A549 (cell line): Measurements from ENCODE around the gene STAU1. TPM values are rescaled to one million over a fixed set of nuclear protein-coding genes. Genes with fewer than 3 reads are reported as not detected.

Source experiments
- ATAC-seq, 2 experiments: fragments of 200-7000 bp in 1 of 2; fragments of >200 bp in 1 of 2; cut with Nextera tagmentation in 1 of 2; cut with Tn5 transposase in 1 of 2; 3 replicates each; pipeline versions ENCODE4 v1.8.0 to v1.9.1; 2018 to 2020; ENCODE audit warnings: mild to moderate bottlenecking in 1 of 2, moderate library complexity in 1 of 2
- CTCF ChIA-PET: fragments of 300-600 bp; sonication (Branson Sonifier 250); formaldehyde crosslinking; extraction: SDS; loops from one replicate; lab custom pipeline; 2021; ENCODE audit warnings: antibody characterized with exemption, inconsistent platforms; lab: Yijun Ruan, JAX
- POLR2A ChIA-PET: fragments of 350-600 bp; formaldehyde crosslinking; extraction: SDS; loops from one replicate; lab custom pipeline; 2021; ENCODE audit warnings: antibody characterized with exemption, inconsistent platforms; lab: Yijun Ruan, JAX
- DNase-seq, 2 experiments: peaks; one replicate each; pipeline versions ENCODE4 v3.0.0 to v3.0.0-alpha.2; 2011 to 2016; ENCODE audit warnings: low read depth in 1 of 2, low spot score in 1 of 2
- FAIRE-seq: peaks from 2 replicates; lab custom pipeline; 2011; peaks lifted over from hg19 to GRCh38; lab: Jason Lieb, UNC
- H3K27ac ChIP-seq, 2 experiments: fragments of >200 bp; sonication (Bioruptor Twin); formaldehyde crosslinking; 3 replicates each; pipeline ENCODE4 v1.5.1; 2016 to 2017
- H3K4me1 ChIP-seq: fragments of >200 bp; sonication (Bioruptor Twin); formaldehyde crosslinking; 3 replicates; pipeline ENCODE4 v1.6.1; 2016
- H3K4me2 ChIP-seq: fragments of >200 bp; sonication (Bioruptor Twin); formaldehyde crosslinking; 3 replicates; pipeline ENCODE4 v1.6.1; 2016
- H3K4me3 ChIP-seq: fragments of >200 bp; sonication (Bioruptor Twin); formaldehyde crosslinking; 3 replicates; pipeline ENCODE4 v1.5.1; 2016
- H3K9me3 ChIP-seq: fragments of >200 bp; sonication (Bioruptor Twin); formaldehyde crosslinking; 3 replicates; pipeline ENCODE4 v1.6.1; 2016
- CBX8 ChIP-seq: fragments of 200-600 bp; sonication (generic); IDR thresholded peaks from 2 replicates; pipeline ENCODE4 v1.6.1; 2016
- CHD2 ChIP-seq: fragments of 150-350 bp; IDR thresholded peaks from 2 replicates; pipeline ENCODE4 v1.6.1; 2014; ENCODE audit warnings: low read length; ENCODE audit not compliant: partially characterized antibody
- E2F6 ChIP-seq: IDR thresholded peaks from 2 replicates; pipeline ENCODE4 v1.6.1; 2012; ENCODE audit warnings: low read depth, borderline replicate concordance
- EHF ChIP-seq: fragments of 250-450 bp; sonication (Bioruptor Pico); IDR thresholded peaks from 2 replicates; pipeline ENCODE4 v1.5.0; 2020; ENCODE audit warnings: mild to moderate bottlenecking
- EP300 ChIP-seq, 2 experiments: fragments of >200 bp; sonication (Bioruptor Twin); formaldehyde crosslinking; IDR thresholded peaks; 2 replicates in 1 of 2; 3 replicates in 1 of 2; pipeline ENCODE4 v1.6.1; 2016 to 2017
- FOSB ChIP-seq: fragments of 250-450 bp; sonication (Bioruptor Pico); IDR thresholded peaks from 2 replicates; pipeline ENCODE4 v1.5.0; 2020; ENCODE audit warnings: mild to moderate bottlenecking, moderate library complexity
- FOSL2 ChIP-seq, 2 experiments: fragments of 450-650 bp in 1 of 2; fragments of >200 bp in 1 of 2; sonication (Bioruptor Twin) in 1 of 2; formaldehyde crosslinking; IDR thresholded peaks; 2 replicates each; pipeline versions ENCODE4 v1.5.0 to v1.6.1; 2016 to 2020; ENCODE audit warnings: mild to moderate bottlenecking in 1 of 2, moderate library complexity in 1 of 2
- FOXS1 ChIP-seq: fragments of 250-450 bp; sonication (Bioruptor Pico); IDR thresholded peaks from 2 replicates; pipeline ENCODE4 v1.5.0; 2020; ENCODE audit warnings: mild to moderate bottlenecking, moderate library complexity
- HEYL ChIP-seq: fragments of 250-450 bp; sonication (Bioruptor Pico); IDR thresholded peaks from 2 replicates; pipeline ENCODE4 v1.8.0; 2021; ENCODE audit warnings: mild to moderate bottlenecking, moderate library complexity
- HOXB13 ChIP-seq: fragments of 250-450 bp; sonication (Bioruptor Pico); IDR thresholded peaks from 2 replicates; pipeline ENCODE4 v1.5.0; 2020; ENCODE audit warnings: low read depth, mild to moderate bottlenecking, moderate library complexity
- HOXB5 ChIP-seq: fragments of 250-450 bp; sonication (Bioruptor Pico); IDR thresholded peaks from 2 replicates; pipeline ENCODE4 v1.5.0; 2020; ENCODE audit warnings: mild to moderate bottlenecking, moderate library complexity
- KDM5A ChIP-seq: fragments of 200-600 bp; sonication (generic); IDR thresholded peaks from 2 replicates; pipeline ENCODE4 v1.6.1; 2016; ENCODE audit warnings: antibody characterized with exemption, mild to moderate bottlenecking
- MAFK ChIP-seq: fragments of 450-650 bp; IDR thresholded peaks from 2 replicates; pipeline ENCODE4 v1.6.1; 2014; ENCODE audit not compliant: partially characterized antibody
- MAZ ChIP-seq: fragments of 150-350 bp; IDR thresholded peaks from 2 replicates; pipeline ENCODE4 v1.6.1; 2014; ENCODE audit warnings: antibody characterized with exemption, low read depth, low read length, borderline replicate concordance
- MYC ChIP-seq: IDR thresholded peaks from 2 replicates; pipeline ENCODE4 v1.6.1; 2012; ENCODE audit warnings: mild to moderate bottlenecking, inconsistent platforms, low read length, improper control_type of control experiment, borderline replicate concordance
- NFE2L2 ChIP-seq: fragments of 150-350 bp; conservative IDR thresholded peaks from 2 replicates; pipeline ENCODE4 v1.6.1; 2014; ENCODE audit warnings: low read length
- NR3C1 ChIP-seq: fragments of >200 bp; sonication (Bioruptor Twin); formaldehyde crosslinking; IDR thresholded peaks from 3 replicates; pipeline ENCODE4 v1.6.1; 2017
- RAD21 ChIP-seq, 2 experiments: fragments of >200 bp in 1 of 2; sonication (Bioruptor Twin) in 1 of 2; formaldehyde crosslinking in 1 of 2; IDR thresholded peaks in 1 of 2; conservative IDR thresholded peaks in 1 of 2; 2 replicates in 1 of 2; 3 replicates in 1 of 2; pipeline ENCODE4 v1.6.1; 2012 to 2018; ENCODE audit warnings: inconsistent platforms in 1 of 2
- RARB ChIP-seq: fragments of 250-450 bp; sonication (Bioruptor Pico); IDR thresholded peaks from 2 replicates; pipeline ENCODE4 v1.8.0; 2021; ENCODE audit warnings: mild to moderate bottlenecking, moderate library complexity
- RNF2 ChIP-seq: fragments of 200-600 bp; sonication (generic); IDR thresholded peaks from 2 replicates; pipeline ENCODE4 v1.6.1; 2016; ENCODE audit warnings: low read depth, mild to moderate bottlenecking, antibody characterized with exemption, moderate library complexity, borderline replicate concordance
- SMC3 ChIP-seq: fragments of >200 bp; sonication (Bioruptor Twin); formaldehyde crosslinking; IDR thresholded peaks from 3 replicates; pipeline ENCODE4 v1.6.1; 2018; ENCODE audit warnings: inconsistent platforms
- SREBF2 ChIP-seq: fragments of 450-650 bp; IDR thresholded peaks from 2 replicates; pipeline ENCODE4 v1.6.1; 2014; ENCODE audit warnings: mild to moderate bottlenecking, moderate library complexity
- WGBS: methylation state at CpG from one replicate; pipeline ENCODE4 v1.1.6; 2017; ENCODE audit errors: missing lambda C conversion rate; 5-methylcytosine and 5-hydroxymethylcytosine counted together
- polyA plus RNA-seq, 4 experiments: library from polyadenylated mRNA; depleted of rRNA in 3 of 4; stranded (reverse); fragments of >200 nt; fragmentation: RNase III in 1 of 4; extraction: RNeasy Plus Mini Kit Qiagen cat#74134 plus additional on column Dnase treatment in 1 of 4; gene quantifications; 2 replicates in 3 of 4; 3 replicates in 1 of 4; pipeline ENCODE4 v1.2.3, GENCODE V29; 2011 to 2017
- TF ChIP-seq, protein P1 (sequence below): fragments of >200 bp; sonication (Bioruptor Twin); formaldehyde crosslinking; IDR thresholded peaks from 3 replicates; pipeline ENCODE4 v1.5.1; 2016

The STAU1 gene
- polyA plus RNA-seq, 2 of the 4 experiments (the other 2 are of a cell fraction), result 64.0 to 74.7 TPM

GRCh38 chr20:49132995-49133478, 55.1 kb downstream of the STAU1 start:
- Histone ChIP-seq H3K27ac (no peak overlapping the region), H3K4me1 (no peaks in the 10 kb centered on the region)
- TF ChIP-seq FOXS1 (CRISPR knock-in tag), result no peak
- TF ChIP-seq MAFK, result peak; percentile 46
- TF ChIP-seq KDM5A, result no peak
- TF ChIP-seq RAD21 (conservative IDR thresholded peaks at IDR 0.05 in 1 of 2, IDR thresholded peaks at IDR 0.05 in 1 of 2), result peak; percentile 73 to 74
- no peak for TF ChIP-seq SREBF2
- TF ChIP-seq HEYL (CRISPR knock-in tag), result no peak
- TF ChIP-seq, protein P1, sequence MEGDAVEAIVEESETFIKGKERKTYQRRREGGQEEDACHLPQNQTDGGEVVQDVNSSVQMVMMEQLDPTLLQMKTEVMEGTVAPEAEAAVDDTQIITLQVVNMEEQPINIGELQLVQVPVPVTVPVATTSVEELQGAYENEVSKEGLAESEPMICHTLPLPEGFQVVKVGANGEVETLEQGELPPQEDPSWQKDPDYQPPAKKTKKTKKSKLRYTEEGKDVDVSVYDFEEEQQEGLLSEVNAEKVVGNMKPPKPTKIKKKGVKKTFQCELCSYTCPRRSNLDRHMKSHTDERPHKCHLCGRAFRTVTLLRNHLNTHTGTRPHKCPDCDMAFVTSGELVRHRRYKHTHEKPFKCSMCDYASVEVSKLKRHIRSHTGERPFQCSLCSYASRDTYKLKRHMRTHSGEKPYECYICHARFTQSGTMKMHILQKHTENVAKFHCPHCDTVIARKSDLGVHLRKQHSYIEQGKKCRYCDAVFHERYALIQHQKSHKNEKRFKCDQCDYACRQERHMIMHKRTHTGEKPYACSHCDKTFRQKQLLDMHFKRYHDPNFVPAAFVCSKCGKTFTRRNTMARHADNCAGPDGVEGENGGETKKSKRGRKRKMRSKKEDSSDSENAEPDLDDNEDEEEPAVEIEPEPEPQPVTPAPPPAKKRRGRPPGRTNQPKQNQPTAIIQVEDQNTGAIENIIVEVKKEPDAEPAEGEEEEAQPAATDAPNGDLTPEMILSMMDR, result peak; percentile 81
- TF ChIP-seq NR3C1, result no peak
- no peak for TF ChIP-seq HOXB5 (CRISPR knock-in tag)
- peak; percentile 61; the same call in 2 of the 3 replicates for TF ChIP-seq SMC3
- TF ChIP-seq EP300 (IDR thresholded peaks at IDR 0.05), result no peak
- TF ChIP-seq, all 56 proteins: peak for 4
- Histone ChIP-seq H3K4me2 (no peak overlapping the region), H3K9me3 (no peaks in the 10 kb centered on the region), H3K4me3 (no peak overlapping the region)
- WGBS, result 49% methylated on average over 5 of the region's 5 CpGs
- DNase-seq (peak; percentile 57 to 73), FAIRE-seq (no peak), ATAC-seq (peak; percentile 75 to 89)
- ChIA-PET CTCF (interaction anchor here (0.6 to 8.5 kb wide), 48 partner anchors 9 to 392 kb away, joined by 3 to 140 read pairs (median 5); partner anchors contain the start of gene DDX27), POLR2A (interaction anchor here (1.2 to 2.4 kb wide), 2 partner anchors 84 to 86 kb away, joined by 3 to 12 read pairs; partner anchors contain the start of gene DDX27)

- POLR2A ChIA-PET, result no interaction called here
- H3K9me3 ChIP-seq, result no peaks in the 10 kb centered on the region
- no peak overlapping the region for H3K27ac ChIP-seq
- no peak for FAIRE-seq
- no peak for TF ChIP-seq NFE2L2
- no peak for TF ChIP-seq EP300 (IDR thresholded peaks at IDR 0.05)
- no peak for TF ChIP-seq RNF2
- TF ChIP-seq CHD2, result no peak
- TF ChIP-seq E2F6, result no peak
- no peak for TF ChIP-seq FOSL2 (IDR thresholded peaks at IDR 0.05)
- TF ChIP-seq FOSL2 (CRISPR knock-in tag; IDR thresholded peaks at IDR 0.05), result no peak
- no peak for TF ChIP-seq HEYL (CRISPR knock-in tag)
- TF ChIP-seq EHF, result no peak
- no peak for TF ChIP-seq RARB (CRISPR knock-in tag)
- no peak for TF ChIP-seq MAZ
- TF ChIP-seq MYC, result no peak
- no peak for TF ChIP-seq CBX8
- no peak for TF ChIP-seq HOXB13 (CRISPR knock-in tag)
- TF ChIP-seq FOSB (CRISPR knock-in tag), result no peak
- H3K4me3 ChIP-seq, result no peak overlapping the region
- no peak for DNase-seq
- H3K4me2 ChIP-seq, result no peak overlapping the region
- no peaks in the 10 kb centered on the region for H3K4me1 ChIP-seq
- 97% methylated on average over 10 of the region's 10 CpGs for WGBS
- peak in 1 of 2 experiments; percentile 19; a peak in 1 of 6 replicates for ATAC-seq
- CTCF ChIA-PET, result interaction anchor here (1.4 to 5.6 kb wide), 2 partner anchors 9 to 92 kb away, joined by 7 to 29 read pairs; no protein-coding TSS in a partner anchor
Measured at GRCh38 chr20:49123982-49124381, 64.2 kb downstream of the STAU1 start.
